Neural crest cell (in vitro differentiated cells): Measurements from ENCODE around the gene MMP11. TPM values are rescaled to one million over a fixed set of nuclear protein-coding genes. Genes with fewer than 3 reads are reported as not detected.

Source experiments
- DNase-seq: peaks from one replicate; pipeline ENCODE4 v3.0.0; 2021; ENCODE audit warnings: low read depth, mixed read lengths, low spot score
- H3K27ac Mint-ChIP-seq: one replicate; pipeline ENCODE4 v1.8.0; 2021; ENCODE audit warnings: mild to moderate bottlenecking, mixed read lengths; ENCODE audit not compliant: unreplicated experiment
- H3K27me3 Mint-ChIP-seq: 2 replicates; pipeline ENCODE4 v1.8.0; 2021; ENCODE audit warnings: low read depth, mild to moderate bottlenecking, mixed read lengths
- H3K36me3 Mint-ChIP-seq: 2 replicates; pipeline ENCODE4 v1.8.0; 2021; ENCODE audit warnings: low read depth, mild to moderate bottlenecking, mixed read lengths
- H3K4me1 Mint-ChIP-seq: 2 replicates; pipeline ENCODE4 v1.8.0; 2021; ENCODE audit warnings: mixed read lengths
- H3K4me3 Mint-ChIP-seq: one replicate; pipeline ENCODE4 v1.8.0; 2021; ENCODE audit warnings: mild to moderate bottlenecking, mixed read lengths
- H3K9me3 Mint-ChIP-seq: 2 replicates; pipeline ENCODE4 v1.8.0; 2021; ENCODE audit warnings: mixed read lengths
- total RNA-seq: library from RNA; stranded (reverse); gene quantifications from 2 replicates; pipeline ENCODE4 v1.2.1, GENCODE V29; 2021
- TF ChIP-seq, protein P1 (sequence below): fragments of 200-600 bp; sonication (generic); conservative IDR thresholded peaks from 2 replicates; pipeline ENCODE4 v1.5.0; 2021; ENCODE audit warnings: antibody characterized with exemption, mild to moderate bottlenecking

MMP11 gene
- total RNA-seq, 1 donor from 2014 or later, result 11.2 TPM

DNA sequence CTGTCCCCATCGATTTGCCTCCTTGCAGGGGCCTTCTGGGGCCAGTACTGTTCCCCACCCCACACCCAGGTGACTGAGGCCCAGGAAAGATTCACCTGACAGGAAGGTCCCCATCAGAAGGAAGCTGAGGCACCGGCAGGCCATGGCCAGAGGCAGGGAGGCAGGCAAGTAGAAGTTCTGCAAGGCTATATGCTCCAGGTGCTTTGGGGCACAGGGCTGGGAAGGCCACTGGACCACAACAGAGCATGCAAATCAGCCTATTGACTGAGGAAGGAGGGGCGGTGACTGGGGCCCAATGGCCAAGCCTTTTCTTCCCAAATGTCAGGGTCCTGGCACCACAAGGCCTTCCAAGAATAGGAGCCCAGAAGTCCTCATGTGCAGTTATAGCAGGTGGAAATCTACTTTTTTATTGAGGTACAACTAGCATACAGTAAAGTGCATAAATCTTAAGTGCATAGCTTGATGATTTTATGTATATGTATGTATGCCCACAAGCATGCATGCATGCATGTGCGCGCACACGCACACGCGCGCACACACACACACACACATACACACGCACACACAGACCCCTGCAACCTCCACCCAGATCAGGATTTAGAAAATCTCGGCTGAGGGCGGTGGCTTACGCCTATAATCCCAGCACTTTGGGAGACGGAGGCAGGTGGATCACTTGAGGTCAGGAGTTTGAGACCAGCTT, 18.3 kb upstream of the MMP11 start, which contains the start of gene VPREB3:
Gene VPREB3, minus strand, starts transcription at position 206 of the 700 bp plus-strand sequence. Its CDS starts 62 bp downstream, at position 144.
- Mint-ChIP-seq H3K36me3 (no peaks in the 10 kb centered on the region), H3K4me3 (peak within 1 kb of the TSS; percentile 71), H3K27me3 (no peaks in the 10 kb centered on the region), H3K27ac (no peak within 1 kb of the TSS), H3K4me1 (peaks cover 17% of the 10 kb centered on the region), H3K9me3 (no peaks in the 10 kb centered on the region)
- TF ChIP-seq, protein P1, sequence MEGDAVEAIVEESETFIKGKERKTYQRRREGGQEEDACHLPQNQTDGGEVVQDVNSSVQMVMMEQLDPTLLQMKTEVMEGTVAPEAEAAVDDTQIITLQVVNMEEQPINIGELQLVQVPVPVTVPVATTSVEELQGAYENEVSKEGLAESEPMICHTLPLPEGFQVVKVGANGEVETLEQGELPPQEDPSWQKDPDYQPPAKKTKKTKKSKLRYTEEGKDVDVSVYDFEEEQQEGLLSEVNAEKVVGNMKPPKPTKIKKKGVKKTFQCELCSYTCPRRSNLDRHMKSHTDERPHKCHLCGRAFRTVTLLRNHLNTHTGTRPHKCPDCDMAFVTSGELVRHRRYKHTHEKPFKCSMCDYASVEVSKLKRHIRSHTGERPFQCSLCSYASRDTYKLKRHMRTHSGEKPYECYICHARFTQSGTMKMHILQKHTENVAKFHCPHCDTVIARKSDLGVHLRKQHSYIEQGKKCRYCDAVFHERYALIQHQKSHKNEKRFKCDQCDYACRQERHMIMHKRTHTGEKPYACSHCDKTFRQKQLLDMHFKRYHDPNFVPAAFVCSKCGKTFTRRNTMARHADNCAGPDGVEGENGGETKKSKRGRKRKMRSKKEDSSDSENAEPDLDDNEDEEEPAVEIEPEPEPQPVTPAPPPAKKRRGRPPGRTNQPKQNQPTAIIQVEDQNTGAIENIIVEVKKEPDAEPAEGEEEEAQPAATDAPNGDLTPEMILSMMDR, result no peak
- no peak for DNase-seq

DNA sequence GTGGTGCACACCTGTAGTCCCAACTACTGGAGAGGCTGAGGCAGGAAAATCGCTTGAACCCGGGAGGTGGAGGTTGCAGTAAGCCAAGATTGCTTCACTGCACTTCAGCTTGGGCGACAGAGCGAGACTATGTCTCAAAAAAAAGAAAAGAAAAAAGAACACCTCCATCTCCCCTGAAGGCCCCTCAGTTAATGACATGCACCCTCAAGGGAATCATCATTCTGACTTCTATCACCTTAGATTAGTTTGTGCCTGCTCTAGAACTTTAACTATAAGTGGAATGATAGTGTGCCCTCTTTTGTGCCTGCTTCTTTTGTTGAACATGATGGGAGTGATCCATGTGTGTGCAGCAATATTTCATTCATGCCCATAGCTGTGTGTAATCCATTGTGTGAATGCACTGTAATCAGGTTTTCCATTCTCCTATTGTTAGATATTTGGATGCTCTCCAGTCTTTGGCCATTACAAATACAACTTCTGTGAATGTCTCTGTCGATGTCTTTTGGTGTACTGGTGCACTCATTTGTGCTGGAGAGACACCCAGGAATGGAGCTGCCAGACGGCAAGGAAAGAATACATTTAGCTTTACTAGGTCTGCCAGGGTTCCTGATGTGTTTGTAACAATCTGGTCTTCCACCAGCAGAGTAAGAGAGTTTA, 17.5 kb upstream of the MMP11 start:
- TF ChIP-seq, protein P1, result no peak
- no peak for DNase-seq
- Mint-ChIP-seq H3K27me3 (no peaks in the 10 kb centered on the region), H3K4me3 (peak overlapping the region; percentile 6), H3K9me3 (no peaks in the 10 kb centered on the region), H3K27ac (no peak overlapping the region), H3K4me1 (peaks cover 10% of the 10 kb centered on the region), H3K36me3 (no peaks in the 10 kb centered on the region)

DNA sequence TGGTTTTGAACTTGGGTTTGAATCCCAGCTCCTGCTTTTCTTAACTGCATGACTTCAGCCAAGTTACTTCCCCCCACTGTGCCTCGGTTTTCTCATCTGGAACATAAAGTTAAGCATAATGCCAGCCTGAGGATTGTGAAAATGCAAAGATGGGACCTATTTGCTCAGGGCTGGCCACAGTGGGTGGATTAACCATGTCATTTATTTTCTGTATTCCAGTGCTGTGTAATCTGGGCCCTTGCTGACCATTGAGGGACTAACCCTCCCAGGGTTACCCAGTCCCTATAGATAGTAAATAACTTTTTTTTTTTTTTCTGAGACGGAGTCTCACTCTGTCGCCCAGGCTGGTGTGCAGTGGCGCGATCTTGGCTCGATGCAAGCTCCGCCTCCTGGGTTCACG, 16.9 kb upstream of the MMP11 start:
- H3K27ac Mint-ChIP-seq, result no peak overlapping the region
- peak overlapping the region; percentile 6 for H3K4me3 Mint-ChIP-seq
- H3K4me1 Mint-ChIP-seq, result peaks cover 10% of the 10 kb centered on the region
- no peaks in the 10 kb centered on the region for H3K27me3 Mint-ChIP-seq
- H3K9me3 Mint-ChIP-seq, result no peaks in the 10 kb centered on the region
- H3K36me3 Mint-ChIP-seq, result no peaks in the 10 kb centered on the region
- DNase-seq, result no peak
- TF ChIP-seq, protein P1, result no peak

DNA sequence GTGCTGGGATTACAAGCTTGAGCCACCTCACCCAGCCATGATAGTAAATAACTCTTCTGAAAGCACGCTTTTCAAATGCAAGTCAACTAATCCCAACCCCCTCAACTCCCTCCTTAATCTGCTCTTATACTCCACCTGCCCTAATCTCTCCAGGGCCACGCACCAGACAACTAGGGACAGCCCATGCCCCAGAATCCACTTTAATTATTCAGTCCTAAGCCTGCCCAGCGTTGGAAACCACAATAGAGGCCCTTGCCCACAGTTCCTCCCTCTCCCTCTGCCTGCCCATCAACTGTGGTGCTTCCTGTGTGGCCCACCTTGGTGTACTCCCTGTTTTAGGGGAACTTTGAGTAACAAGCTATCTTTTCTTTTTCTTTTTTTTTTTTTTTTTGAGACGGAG, 15.8 kb upstream of the MMP11 start:
- H3K4me1 Mint-ChIP-seq, result peaks cover 8% of the 10 kb centered on the region
- DNase-seq, result no peak
- peak overlapping the region; percentile 49 for H3K4me3 Mint-ChIP-seq
- TF ChIP-seq, protein P1, result no peak
- H3K36me3 Mint-ChIP-seq, result no peaks in the 10 kb centered on the region
- H3K9me3 Mint-ChIP-seq, result no peaks in the 10 kb centered on the region
- no peaks in the 10 kb centered on the region for H3K27me3 Mint-ChIP-seq
- H3K27ac Mint-ChIP-seq, result no peak overlapping the region

DNA sequence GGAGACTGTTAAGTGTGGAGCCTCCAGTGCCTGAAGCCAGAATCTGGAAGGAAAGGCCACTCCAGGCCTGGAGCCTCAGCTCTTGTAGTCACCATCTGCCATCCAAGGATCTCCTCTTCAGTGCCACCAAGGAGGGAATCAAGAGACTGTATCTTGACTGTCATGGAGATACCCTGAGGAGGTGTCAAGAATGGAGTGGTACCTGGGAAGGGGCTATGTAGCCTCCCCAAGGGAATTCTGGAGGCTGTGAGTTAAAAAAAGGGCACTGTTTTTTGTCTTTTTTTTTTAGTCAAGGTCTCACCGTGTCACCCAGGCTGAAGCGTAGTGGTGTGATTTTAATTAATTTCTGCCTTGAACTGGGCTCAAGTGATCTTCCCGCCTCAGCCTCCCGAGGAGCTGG, 13.1 kb upstream of the MMP11 start:
- TF ChIP-seq, protein P1, result no peak
- peaks cover 21% of the 10 kb centered on the region for H3K4me1 Mint-ChIP-seq
- H3K4me3 Mint-ChIP-seq, result no peak overlapping the region
- no peak overlapping the region for H3K27ac Mint-ChIP-seq
- H3K9me3 Mint-ChIP-seq, result no peaks in the 10 kb centered on the region
- H3K27me3 Mint-ChIP-seq, result no peaks in the 10 kb centered on the region
- no peaks in the 10 kb centered on the region for H3K36me3 Mint-ChIP-seq
- DNase-seq, result no peak
